Activated T-cell treated with anti-CD3 and anti-CD28 coated beads, Interleukin-2, amount 50 U/mL, for 1 hour (primary cell): ENCODE data around the gene GABRD.

ENCODE experiments used
- DNase-seq: peaks from one replicate; pipeline ENCODE4 v3.0.0-alpha.2; 2020

The GABRD gene

GRCh38 chr1:1985375-1986050 is 33.6 kb upstream of the GABRD start:
- DNase-seq: no peak

- DNase-seq: no peak
Measured at GRCh38 chr1:1986451-1987141, 32.5 kb upstream of the GABRD start.

DNA sequence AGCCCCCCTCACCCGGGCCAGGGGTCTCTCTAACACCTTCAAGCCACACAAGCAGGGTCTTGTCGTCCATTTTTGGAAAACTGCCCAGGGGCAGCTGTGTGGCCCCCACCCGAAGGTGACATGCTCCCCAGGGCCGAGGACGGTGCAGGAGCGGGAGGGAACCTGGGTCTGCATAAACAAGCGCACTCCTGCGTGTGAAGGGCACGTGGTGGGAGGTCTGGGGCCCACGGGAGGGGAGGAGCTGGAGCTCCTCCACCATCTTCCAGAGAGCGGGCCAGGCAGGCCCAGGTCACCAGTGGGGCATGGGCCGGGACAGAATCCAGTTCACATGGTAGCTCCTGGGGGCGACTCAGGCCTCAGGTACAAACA is 32.0 kb upstream of the GABRD start:
- no peak for DNase-seq

DNA sequence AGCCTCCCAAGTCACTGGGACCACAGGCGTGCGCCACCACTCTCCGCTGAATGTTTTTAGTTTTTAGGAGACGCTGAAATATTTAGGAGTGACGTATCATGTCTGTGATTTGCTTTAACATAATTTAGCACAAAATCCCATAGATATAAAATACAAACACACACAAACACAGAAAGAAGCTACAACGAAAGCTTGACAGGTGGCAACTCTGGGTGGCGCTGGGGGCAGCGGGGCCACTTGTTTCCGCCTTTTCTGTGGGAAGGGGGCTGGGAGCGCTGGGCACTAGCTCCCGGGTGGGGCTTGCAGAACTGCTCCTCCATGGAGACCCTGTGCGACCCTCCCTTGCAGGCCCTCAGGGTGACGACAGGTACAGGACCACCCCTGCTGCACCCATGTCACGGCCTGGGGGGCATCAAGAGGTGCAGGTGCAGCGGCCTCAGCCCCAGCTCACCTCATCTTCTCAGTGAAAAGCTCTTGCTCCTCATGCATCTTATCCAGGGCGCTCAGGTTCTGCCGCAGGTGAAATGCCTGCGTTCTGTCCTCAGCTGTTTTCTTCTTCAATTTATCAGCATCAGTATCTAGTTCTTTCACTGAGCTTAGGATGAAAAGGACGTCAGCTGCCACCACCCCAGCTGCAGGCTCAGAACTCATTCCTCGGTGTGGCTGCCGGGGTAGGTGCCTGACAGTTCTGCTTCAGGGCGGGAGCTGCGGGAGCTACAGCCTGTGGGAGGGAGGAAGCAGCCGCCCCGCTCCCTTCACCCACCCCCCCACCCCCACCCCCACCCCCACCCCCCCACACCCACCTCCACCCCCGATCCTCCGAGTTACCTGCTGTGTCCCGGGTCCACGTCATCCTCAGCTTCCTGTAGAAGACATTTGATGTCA is 30.8 kb upstream of the GABRD start:
- no peak for DNase-seq

- no peak for DNase-seq
Measured at GRCh38 chr1:1989102-1989542, 30.0 kb upstream of the GABRD start.

DNA sequence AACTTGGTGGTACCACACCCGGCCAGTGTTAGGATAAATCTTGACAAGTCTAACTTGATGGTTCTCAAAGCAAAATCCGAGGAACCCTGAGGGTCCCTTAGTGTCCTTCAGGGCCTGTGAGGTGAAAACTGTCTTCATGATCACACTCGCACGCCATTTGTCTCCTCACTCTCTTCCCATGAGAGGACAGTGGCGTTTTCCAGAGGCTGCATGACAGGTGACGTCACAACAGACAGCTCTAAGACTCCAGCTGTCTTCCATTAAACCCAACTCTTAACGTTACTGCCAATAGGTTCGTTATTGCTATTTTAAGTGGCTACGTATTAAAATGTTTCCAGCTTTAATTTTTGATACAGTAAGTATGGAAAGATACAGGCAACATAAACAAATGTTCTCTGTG is 29.4 kb upstream of the GABRD start:
- DNase-seq: no peak

GRCh38 chr1:1990222-1990621 is 28.9 kb upstream of the GABRD start:
- no peak for DNase-seq

GRCh38 chr1:1994536-1994935 is 24.6 kb upstream of the GABRD start:
- no peak for DNase-seq

DNA sequence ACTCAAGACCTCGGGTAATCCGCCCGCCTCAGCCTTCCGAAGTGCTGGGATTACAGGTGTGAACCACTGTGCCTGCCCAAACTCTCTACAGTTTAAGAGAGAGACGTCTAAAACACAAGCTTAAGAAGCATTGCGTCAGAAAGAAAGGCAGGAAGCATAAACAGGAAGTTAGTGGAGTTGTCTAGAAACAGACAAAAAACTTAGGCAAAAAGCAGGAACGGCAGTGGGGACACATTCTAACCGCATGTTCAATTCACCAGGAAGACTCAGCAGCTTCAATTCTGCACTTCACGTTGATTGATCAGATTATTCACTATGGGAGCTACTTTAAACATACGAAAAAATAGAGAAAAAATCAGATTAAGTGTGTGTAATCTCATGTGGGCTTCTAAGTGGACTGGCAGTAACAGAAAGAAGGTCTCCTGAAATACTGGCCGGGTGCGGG is 22.9 kb upstream of the GABRD start:
- DNase-seq: no peak

DNA sequence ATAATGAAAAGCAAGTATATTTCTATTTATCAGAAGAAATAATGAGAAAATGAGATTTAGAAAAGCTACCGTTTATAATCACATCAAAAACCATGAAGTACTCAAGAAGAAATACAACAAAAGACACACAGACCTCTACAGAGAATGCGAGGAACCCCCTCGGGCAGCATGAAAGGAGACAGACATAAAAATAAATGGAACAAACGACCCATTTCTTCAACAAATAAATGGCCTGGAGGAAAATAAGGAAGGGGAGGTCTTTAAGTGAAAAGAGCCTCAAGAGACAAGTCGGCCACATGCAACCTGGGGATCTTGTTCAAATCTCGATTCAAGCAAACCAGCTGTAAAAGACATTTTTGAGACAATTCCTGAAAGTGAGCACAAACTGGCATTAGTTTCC is 21.6 kb upstream of the GABRD start:
- no peak for DNase-seq

DNA sequence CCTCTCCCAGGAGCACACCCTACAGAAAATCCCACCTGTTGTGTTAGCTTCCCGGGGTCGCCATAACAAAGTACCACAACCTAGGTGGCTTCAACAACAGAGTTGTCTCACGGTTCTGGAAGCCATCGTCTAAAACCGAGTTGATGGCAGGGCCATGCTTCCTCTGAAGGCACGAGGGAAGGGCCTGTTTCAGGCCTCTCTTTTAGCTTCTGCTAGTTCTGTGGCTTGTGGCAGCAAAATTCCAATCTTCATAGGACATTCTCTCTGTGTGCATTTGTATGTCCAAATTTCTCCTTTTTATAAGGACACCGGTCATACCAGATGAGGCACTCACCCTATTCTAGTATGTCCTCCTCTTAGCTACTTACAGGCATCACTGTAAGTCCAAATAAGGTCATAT is 18.7 kb upstream of the GABRD start:
- DNase-seq: no peak

- no peak for DNase-seq
Measured at GRCh38 chr1:2000850-2001249, 18.3 kb upstream of the GABRD start.

DNA sequence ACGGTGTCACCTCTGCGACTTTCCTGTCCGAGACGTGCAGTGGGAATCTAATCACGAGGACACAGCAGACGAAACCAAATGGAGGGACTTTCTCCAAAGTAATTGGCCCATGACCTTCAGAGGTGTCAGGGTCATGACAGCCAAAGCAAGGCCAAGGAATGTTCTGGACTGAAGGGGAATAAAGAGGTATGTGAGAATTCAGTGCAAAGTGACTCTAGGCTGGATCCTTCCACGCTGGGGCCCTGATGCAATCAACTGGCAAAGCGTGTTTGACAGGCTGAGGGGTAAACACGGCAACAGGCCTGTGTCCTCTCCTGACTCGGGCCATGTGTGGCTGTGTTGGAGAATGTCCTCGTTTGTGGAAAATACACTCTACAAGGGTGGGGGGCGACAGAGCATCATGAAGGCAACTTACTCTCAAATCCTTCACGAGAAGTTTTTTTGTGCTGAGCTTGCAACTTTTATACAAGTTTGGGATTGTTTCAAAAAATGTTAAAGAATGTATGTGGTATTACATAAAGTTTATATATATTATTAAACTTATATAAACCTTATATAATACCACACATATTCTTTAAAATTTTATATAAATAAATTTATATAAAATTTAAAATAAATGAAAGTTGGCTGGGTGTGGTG is 17.3 kb upstream of the GABRD start:
- DNase-seq: no peak

GRCh38 chr1:2003541-2004131 is 15.5 kb upstream of the GABRD start, which contains the start of gene CFAP74:
TSS of gene CFAP74 (minus strand) at chr1:2003786. CDS start at chr1:1990956, 12,830 bp downstream.
- DNase-seq: no peak

DNA sequence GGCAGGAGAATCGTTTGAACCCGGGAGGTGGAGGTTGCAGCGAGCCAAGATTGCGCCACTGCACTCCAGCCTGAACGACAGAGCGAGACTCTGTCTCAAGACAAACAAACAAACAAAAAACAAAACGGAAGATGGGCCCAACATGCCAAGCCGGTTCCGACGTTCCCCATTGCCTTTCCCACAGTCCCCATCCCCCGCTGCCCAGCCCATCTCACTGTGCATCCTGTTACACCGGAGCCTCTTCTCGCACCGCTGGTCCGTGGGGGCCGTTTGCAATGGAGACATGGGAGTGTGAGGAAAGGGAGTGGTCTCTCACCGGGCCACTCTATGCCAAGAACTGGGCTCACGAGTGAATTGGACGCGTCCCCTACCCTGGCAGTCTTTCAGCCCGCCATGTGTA is 14.3 kb upstream of the GABRD start:
- DNase-seq: no peak

- no peak for DNase-seq
Measured at GRCh38 chr1:2009101-2010053, 9.8 kb upstream of the GABRD start.

- no peak for DNase-seq
Measured at GRCh38 chr1:2014181-2014580, 5.0 kb upstream of the GABRD start.

GRCh38 chr1:2014741-2015735 is 4.1 kb upstream of the GABRD start:
- no peak for DNase-seq

DNA sequence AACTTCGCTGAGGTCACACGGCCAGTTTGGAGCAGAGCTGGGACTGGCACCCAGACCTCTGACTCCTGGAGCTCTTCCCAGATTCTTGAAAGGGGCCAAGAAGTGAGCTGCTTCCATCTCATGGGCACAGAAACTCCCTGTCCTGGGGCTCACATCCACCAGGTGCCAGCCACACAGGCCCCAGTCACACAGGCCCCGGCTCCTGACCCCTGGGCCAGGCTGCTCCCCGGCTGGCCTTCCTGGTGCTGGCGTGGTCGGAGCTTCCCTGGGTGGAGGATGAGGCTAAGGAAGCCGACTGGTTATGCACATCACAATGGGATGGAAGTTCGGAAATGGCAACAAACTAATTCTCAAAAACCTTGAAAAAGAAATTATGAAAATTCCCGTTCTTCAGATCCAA is 3.0 kb upstream of the GABRD start:
- no peak for DNase-seq
